Measurements from ENCODE around the gene PIP5K1B. TPM values are rescaled to one million over a fixed set of nuclear protein-coding genes. Genes with fewer than 3 reads are reported as not detected.

Gene PIP5K1B
- total RNA-seq, 2 experiments from 2014 or later, result 3.8 to 10.7 TPM

DNA sequence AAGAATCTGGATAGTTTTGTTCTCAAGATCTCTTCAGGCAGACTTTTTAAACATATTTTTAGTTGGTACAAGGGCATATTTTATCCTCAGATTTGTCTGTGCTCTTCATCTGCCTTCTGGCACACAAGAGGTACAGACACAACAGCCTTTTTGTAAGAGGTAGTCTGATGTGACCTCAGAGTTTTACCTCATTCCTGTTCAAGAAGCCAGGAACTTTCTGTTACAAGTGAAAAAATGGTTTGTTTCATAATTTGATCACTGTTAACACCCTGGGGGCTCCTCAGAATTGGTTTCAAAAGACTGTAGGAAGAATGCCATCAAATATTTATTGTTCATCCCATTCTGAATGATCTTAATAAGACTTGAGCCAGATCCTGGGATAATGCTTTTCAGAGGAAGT lies 172.2 kb downstream of the PIP5K1B start:
- Histone ChIP-seq H2AFZ (ENCODE audit: low read length) (no peak overlapping the region), H3K4me3 (ENCODE audit: low read depth, low read length, poor library complexity, severe bottlenecking) (no peak overlapping the region), H3K9me2 (ENCODE audit: insufficient read depth, low read length) (no peaks in the 10 kb centered on the region; the same call in 1 of the 2 replicates), H3K4me1 (ENCODE audit: insufficient read depth, low read length, poor library complexity, severe bottlenecking) (no peaks in the 10 kb centered on the region), H4K20me1 (ENCODE audit: insufficient read depth, low read length) (no peaks in the 10 kb centered on the region), H3K79me2 (ENCODE audit: insufficient read depth, low read depth, low read length) (no peaks in the 10 kb centered on the region), H3K36me3 (ENCODE audit: insufficient read depth, low read length) (no peaks in the 10 kb centered on the region), H3K4me2 (ENCODE audit: low read length) (no peak overlapping the region), H3K9me3 (ENCODE audit: low read length) (no peaks in the 10 kb centered on the region), H3K27ac (ENCODE audit: low read depth, low read length, poor library complexity, severe bottlenecking) (no peak overlapping the region)
- DNase-seq (ENCODE audit: low spot score), result no peak
- CTCF ChIA-PET (ENCODE audit: unreplicated experiment), result no interaction called here
- TF ChIP-seq CTCF (conservative IDR thresholded peaks at IDR 0.05; ENCODE audit: low read length) (no peak), EZH2phosphoT487 (IDR thresholded peaks at IDR 0.05; ENCODE audit: borderline replicate concordance, low read depth, low read length) (no peak)
- BruUV-seq (replicated peaks), result no TSS peak
- POLR2A ChIA-PET, result no interaction called here
- intact Hi-C loops (cut with micrococcal nuclease; ENCODE audit: unreplicated experiment), result no loop called here

DNA sequence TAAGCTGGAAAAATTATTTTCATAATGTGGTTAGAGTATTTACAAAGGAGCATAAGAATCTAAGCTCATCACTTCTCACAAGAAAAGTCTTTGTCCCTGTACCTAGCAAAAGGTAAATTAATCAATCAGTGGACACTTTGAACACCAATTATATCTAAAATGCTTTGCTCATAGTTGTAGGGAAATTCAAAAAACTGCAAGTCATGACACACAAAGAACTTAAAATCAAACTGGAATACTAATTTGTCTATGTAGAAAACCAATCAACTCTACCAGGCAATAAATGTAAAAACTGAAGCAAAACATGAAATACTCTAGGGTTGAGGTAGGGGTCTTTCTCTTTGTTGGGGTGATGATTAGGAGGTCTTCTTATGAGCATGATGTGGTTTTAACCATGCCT lies 173.4 kb downstream of the PIP5K1B start:
- Histone ChIP-seq H3K27ac (ENCODE audit: low read depth, low read length, poor library complexity, severe bottlenecking) (no peak overlapping the region), H3K9me3 (ENCODE audit: low read length) (no peaks in the 10 kb centered on the region), H2AFZ (ENCODE audit: low read length) (no peak overlapping the region), H3K36me3 (ENCODE audit: insufficient read depth, low read length) (no peaks in the 10 kb centered on the region), H4K20me1 (ENCODE audit: insufficient read depth, low read length) (no peaks in the 10 kb centered on the region), H3K4me2 (ENCODE audit: low read length) (no peak overlapping the region), H3K4me1 (ENCODE audit: insufficient read depth, low read length, poor library complexity, severe bottlenecking) (no peaks in the 10 kb centered on the region), H3K79me2 (ENCODE audit: insufficient read depth, low read depth, low read length) (no peaks in the 10 kb centered on the region), H3K9me2 (ENCODE audit: insufficient read depth, low read length) (no peaks in the 10 kb centered on the region; the same call in 1 of the 2 replicates), H3K4me3 (ENCODE audit: low read depth, low read length, poor library complexity, severe bottlenecking) (no peak overlapping the region)
- ChIA-PET CTCF (ENCODE audit: unreplicated experiment) (no interaction called here), POLR2A (no interaction called here)
- intact Hi-C loops (cut with micrococcal nuclease; ENCODE audit: unreplicated experiment), result no loop called here
- BruUV-seq (replicated peaks), result no TSS peak
- DNase-seq (ENCODE audit: low spot score), result no peak
- TF ChIP-seq EZH2phosphoT487 (IDR thresholded peaks at IDR 0.05; ENCODE audit: borderline replicate concordance, low read depth, low read length) (no peak), CTCF (conservative IDR thresholded peaks at IDR 0.05; ENCODE audit: low read length) (no peak)

- Histone ChIP-seq H3K4me3 (ENCODE audit: low read depth, low read length, poor library complexity, severe bottlenecking) (no peak overlapping the region), H4K20me1 (ENCODE audit: insufficient read depth, low read length) (no peaks in the 10 kb centered on the region), H3K79me2 (ENCODE audit: insufficient read depth, low read depth, low read length) (no peaks in the 10 kb centered on the region), H3K4me2 (ENCODE audit: low read length) (no peak overlapping the region), H3K27ac (ENCODE audit: low read depth, low read length, poor library complexity, severe bottlenecking) (no peak overlapping the region), H3K9me2 (ENCODE audit: insufficient read depth, low read length) (no peaks in the 10 kb centered on the region), H3K36me3 (ENCODE audit: insufficient read depth, low read length) (no peaks in the 10 kb centered on the region), H2AFZ (ENCODE audit: low read length) (no peak overlapping the region), H3K9me3 (ENCODE audit: low read length) (no peaks in the 10 kb centered on the region), H3K4me1 (ENCODE audit: insufficient read depth, low read length, poor library complexity, severe bottlenecking) (no peaks in the 10 kb centered on the region)
- POLR2A ChIA-PET, result no interaction called here
- TF ChIP-seq CTCF (conservative IDR thresholded peaks at IDR 0.05; ENCODE audit: low read length), result no peak
- no peak for TF ChIP-seq EZH2phosphoT487 (IDR thresholded peaks at IDR 0.05; ENCODE audit: borderline replicate concordance, low read depth, low read length)
- BruUV-seq (replicated peaks), result no TSS peak
- no peak for DNase-seq (ENCODE audit: low spot score)
- CTCF ChIA-PET (ENCODE audit: unreplicated experiment), result no interaction called here
- intact Hi-C loops (cut with micrococcal nuclease; ENCODE audit: unreplicated experiment), result loop anchor here (10.0 kb wide), 1 partner anchor 58 kb away; no protein-coding TSS in a partner anchor
Measured at GRCh38 chr9:68883224-68883623, 178.2 kb downstream of the PIP5K1B start.

Data from OCI-LY7 (cell line).